Measurements from ENCODE around the gene SLC32A1.

SLC32A1 gene

GRCh38 chr20:38735172-38735571 lies 10.9 kb downstream of the SLC32A1 start:
- TF ChIP-seq CTCF (IDR thresholded peaks at IDR 0.05; ENCODE audit: insufficient read depth, low read depth, low read length, missing control alignments) = no peak
- DNase-seq (ENCODE audit: low read depth) = no peak
- H3K4me3 ChIP-seq (ENCODE audit: low read length) = no peak overlapping the region

- no peak for DNase-seq (ENCODE audit: low read depth)
- TF ChIP-seq CTCF (IDR thresholded peaks at IDR 0.05; ENCODE audit: insufficient read depth, low read depth, low read length, missing control alignments) = no peak
- no peak overlapping the region for H3K4me3 ChIP-seq (ENCODE audit: low read length)
These were observed 13.6 kb downstream of the SLC32A1 start for GRCh38 chr20:38737887-38738286.

GRCh38 chr20:38745757-38746156 lies 21.5 kb downstream of the SLC32A1 start:
- no peak for DNase-seq (ENCODE audit: low read depth)
- no peak overlapping the region for H3K4me3 ChIP-seq (ENCODE audit: low read length)
- no peak for TF ChIP-seq CTCF (IDR thresholded peaks at IDR 0.05; ENCODE audit: insufficient read depth, low read depth, low read length, missing control alignments)

GRCh38 chr20:38747495-38748096 lies 23.3 kb downstream of the SLC32A1 start:
- no peak for TF ChIP-seq CTCF (IDR thresholded peaks at IDR 0.05; ENCODE audit: insufficient read depth, low read depth, low read length, missing control alignments)
- DNase-seq (ENCODE audit: low read depth) = no peak
- H3K4me3 ChIP-seq (ENCODE audit: low read length) = peak overlapping the region; percentile 35

- H3K4me3 ChIP-seq (ENCODE audit: low read length) = peak within 1 kb of the TSS; percentile 63
- no peak for TF ChIP-seq CTCF (IDR thresholded peaks at IDR 0.05; ENCODE audit: insufficient read depth, low read depth, low read length, missing control alignments)
These were observed 24.0 kb downstream of the SLC32A1 start, which contains the start of gene ACTR5 for GRCh38 chr20:38748097-38748860. Gene ACTR5 (plus strand): TSS chr20:38748460. CDS start chr20:38748479, 19 bp downstream.

GRCh38 chr20:38748861-38749149 lies 24.5 kb downstream of the SLC32A1 start:
- TF ChIP-seq CTCF (IDR thresholded peaks at IDR 0.05; ENCODE audit: insufficient read depth, low read depth, low read length, missing control alignments) = no peak
- H3K4me3 ChIP-seq (ENCODE audit: low read length) = peak overlapping the region; percentile 63

More at GRCh38 chr20:38748097-38748860, 24.0 kb downstream of the SLC32A1 start, which contains the start of gene ACTR5:
- peak; percentile 93 for DNase-seq (ENCODE audit: low read depth)

More at GRCh38 chr20:38748861-38749149, 24.5 kb downstream of the SLC32A1 start:
- peak; percentile 76 for DNase-seq (ENCODE audit: low read depth)
